NCI-H2227 (cell line): Measurements from ENCODE around the gene RILPL2.
"Not testable (repeated sequence)": the region's sequence is repeated elsewhere in the genome, so short reads cannot be mapped to it uniquely, and the experiment has no call there.

Experiments used
- DNase-seq: peaks from one replicate; lab custom pipeline; 2025; ENCODE audit not compliant: unreplicated experiment; lab: John Stamatoyannopoulos, UW

The RILPL2 gene

GRCh38 chr12:123407269-123407668 lies 29.2 kb downstream of the RILPL2 start:
- not testable (repeated sequence) for DNase-seq

GRCh38 chr12:123404581-123404980 lies 31.9 kb downstream of the RILPL2 start:
- DNase-seq: no peak

- no peak for DNase-seq
Observed at GRCh38 chr12:123401753-123402683, 34.5 kb downstream of the RILPL2 start.

- no peak for DNase-seq
Observed at GRCh38 chr12:123399255-123399617, 37.2 kb downstream of the RILPL2 start.

GRCh38 chr12:123398550-123399254 lies 37.8 kb downstream of the RILPL2 start:
- DNase-seq: no peak

GRCh38 chr12:123398177-123398549 lies 38.3 kb downstream of the RILPL2 start:
- no peak for DNase-seq

- no peak for DNase-seq
Observed at GRCh38 chr12:123397400-123397799, 39.1 kb downstream of the RILPL2 start.

GRCh38 chr12:123396954-123397353 lies 39.5 kb downstream of the RILPL2 start:
- no peak for DNase-seq

GRCh38 chr12:123396543-123396942 lies 39.9 kb downstream of the RILPL2 start:
- DNase-seq: no peak

- no peak for DNase-seq
Observed at GRCh38 chr12:123395236-123395635, 41.2 kb downstream of the RILPL2 start.

- DNase-seq: no peak
Observed at GRCh38 chr12:123393747-123394146, 42.7 kb downstream of the RILPL2 start.

GRCh38 chr12:123391546-123392343 lies 44.7 kb downstream of the RILPL2 start:
- no peak for DNase-seq

- no peak for DNase-seq
Observed at GRCh38 chr12:123390498-123391426, 45.7 kb downstream of the RILPL2 start.

GRCh38 chr12:123389560-123390351 lies 46.7 kb downstream of the RILPL2 start:
- DNase-seq: peak; percentile 29

- no peak for DNase-seq
Observed at GRCh38 chr12:123388951-123389559, 47.4 kb downstream of the RILPL2 start.

GRCh38 chr12:123388177-123388950 lies 48.1 kb downstream of the RILPL2 start:
- DNase-seq: peak; percentile 83

GRCh38 chr12:123387508-123388176 lies 48.8 kb downstream of the RILPL2 start:
- DNase-seq: no peak

GRCh38 chr12:123385536-123385935 lies 50.9 kb downstream of the RILPL2 start:
- DNase-seq: not testable (repeated sequence)
